Measurements from ENCODE around the gene PCDHB16. TPM values are rescaled to one million over a fixed set of nuclear protein-coding genes. Genes with fewer than 3 reads are reported as not detected.
A peak's percentile ranks its signal among the peaks of the same experiment; 100 is the strongest.
"Not testable (repeated sequence)": the region's sequence is repeated elsewhere in the genome, so short reads cannot be mapped to it uniquely, and the experiment has no call there.

Gene PCDHB16
- polyA plus RNA-seq, 1 donor from 2014 or later, result not detected

DNA sequence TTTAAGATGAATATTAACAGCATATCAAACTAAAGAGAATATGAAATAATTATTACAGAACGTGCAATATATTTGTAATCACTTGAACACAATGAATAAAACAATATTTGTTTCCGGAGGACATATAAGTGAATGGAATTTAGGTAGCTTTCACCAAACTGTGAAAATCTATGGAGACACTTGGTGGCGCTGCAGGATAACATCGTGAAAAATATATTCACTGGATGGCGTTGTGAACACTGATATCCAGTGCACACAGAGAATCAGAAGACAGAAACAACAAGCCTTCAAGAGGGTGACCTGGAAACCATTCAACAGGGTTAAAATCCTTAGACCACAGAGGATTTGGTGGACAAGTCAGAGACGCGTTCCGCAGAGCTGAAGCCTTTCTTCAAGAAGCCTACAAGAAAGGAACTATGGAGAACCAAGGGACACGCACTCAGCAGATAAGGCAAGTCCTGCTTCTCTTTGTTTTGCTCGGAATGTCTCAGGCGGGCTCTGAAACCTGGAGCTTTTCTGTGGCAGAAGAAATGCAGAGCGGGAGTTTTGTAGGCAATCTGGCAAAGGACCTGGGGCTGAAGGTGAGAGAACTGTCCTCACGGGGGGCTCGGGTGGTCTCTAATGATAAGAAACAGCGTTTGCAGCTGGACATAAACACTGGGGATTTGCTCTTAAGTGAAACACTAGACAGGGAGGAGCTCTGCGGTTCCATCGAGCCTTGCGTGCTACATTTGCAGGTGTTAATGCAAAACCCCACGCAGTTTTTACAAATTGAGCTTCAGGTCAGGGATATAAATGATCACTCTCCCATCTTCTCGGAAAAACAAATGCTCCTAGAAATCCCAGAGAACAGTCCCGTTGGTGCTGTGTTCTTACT lies 17.4 kb downstream of the PCDHB16 start, which contains the start of gene PCDHB11:
Gene PCDHB11 (plus strand): TSS at position 269 of the 877 bp plus-strand sequence. CDS start 148 bp downstream, at position 417.
- Mint-ChIP-seq H3K4me1 (peaks cover 0 to 1% (median 0%) of the 10 kb centered on the region in 3 donors), H3K27me3 (peaks cover 10% of the 10 kb centered on the region)

DNA sequence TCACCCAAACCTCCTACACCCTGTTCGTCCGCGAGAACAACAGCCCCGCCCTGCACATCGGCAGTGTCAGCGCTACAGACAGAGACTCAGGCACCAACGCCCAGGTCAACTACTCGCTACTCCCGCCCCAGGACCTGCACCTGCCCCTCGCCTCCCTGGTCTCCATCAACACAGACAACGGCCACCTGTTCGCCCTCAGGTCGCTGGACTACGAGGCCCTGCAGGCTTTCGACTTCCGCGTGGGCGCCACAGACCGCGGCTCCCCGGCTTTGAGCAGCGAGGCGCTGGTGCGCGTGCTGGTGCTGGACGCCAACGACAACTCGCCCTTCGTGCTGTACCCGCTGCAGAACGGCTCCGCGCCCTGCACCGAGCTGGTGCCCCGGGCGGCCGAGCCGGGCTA lies 18.9 kb downstream of the PCDHB16 start:
- H3K4me3 Mint-ChIP-seq, H3K4me1 Mint-ChIP-seq, H3K27ac Mint-ChIP-seq, H3K27me3 Mint-ChIP-seq, H3K36me3 Mint-ChIP-seq: not testable (repeated sequence)
- H3K9me3 Mint-ChIP-seq, result peaks cover 6 to 22% (median 19%) of the 10 kb centered on the region in 3 donors

More for the DNA sequence above, 17.4 kb downstream of the PCDHB16 start, which contains the start of gene PCDHB11:
- no peak within 1 kb of the TSS for H3K27ac Mint-ChIP-seq
- H3K9me3 Mint-ChIP-seq, result peaks cover 6 to 27% (median 19%) of the 10 kb centered on the region in 3 donors
- peaks cover 2% of the 10 kb centered on the region for H3K36me3 Mint-ChIP-seq
- H3K4me3 Mint-ChIP-seq, result no peak within 1 kb of the TSS

GRCh38 chr5:141201646-141202045 lies 19.5 kb downstream of the PCDHB16 start:
- Mint-ChIP-seq H3K27me3 (peaks cover 13% of the 10 kb centered on the region), H3K9me3 (peaks cover 6 to 19% (median 17%) of the 10 kb centered on the region in 3 donors)
- H3K36me3 Mint-ChIP-seq, H3K4me3 Mint-ChIP-seq, H3K4me1 Mint-ChIP-seq, H3K27ac Mint-ChIP-seq: not testable (repeated sequence)

DNA sequence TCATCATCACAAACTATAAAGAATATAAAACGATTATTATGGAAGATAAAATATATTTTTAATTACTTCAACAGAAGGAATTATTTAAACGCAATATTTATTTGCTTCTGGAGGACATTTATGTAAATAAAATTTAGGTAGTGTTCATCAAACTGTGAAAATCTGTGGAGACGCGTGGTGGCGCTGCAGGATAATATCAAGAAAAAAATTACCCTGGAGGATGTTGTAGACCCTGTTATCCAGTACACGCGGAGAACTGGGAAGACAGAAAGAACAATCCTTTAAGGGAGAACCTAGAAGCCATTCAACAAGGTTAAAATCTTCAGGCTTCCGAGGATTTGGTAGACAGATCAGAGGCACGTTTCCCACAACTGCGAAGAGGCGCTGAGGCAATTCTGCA lies 26.3 kb downstream of the PCDHB16 start, which contains the start of gene PCDHB12:
Gene PCDHB12 (plus strand): TSS at position 242 of the 400 bp plus-strand sequence. CDS start 189 bp downstream, outside the sequence.
- Mint-ChIP-seq H3K27ac (no peak within 1 kb of the TSS), H3K27me3 (peaks cover 11% of the 10 kb centered on the region), H3K9me3 (peaks cover 0 to 12% (median 2%) of the 10 kb centered on the region in 3 donors)

DNA sequence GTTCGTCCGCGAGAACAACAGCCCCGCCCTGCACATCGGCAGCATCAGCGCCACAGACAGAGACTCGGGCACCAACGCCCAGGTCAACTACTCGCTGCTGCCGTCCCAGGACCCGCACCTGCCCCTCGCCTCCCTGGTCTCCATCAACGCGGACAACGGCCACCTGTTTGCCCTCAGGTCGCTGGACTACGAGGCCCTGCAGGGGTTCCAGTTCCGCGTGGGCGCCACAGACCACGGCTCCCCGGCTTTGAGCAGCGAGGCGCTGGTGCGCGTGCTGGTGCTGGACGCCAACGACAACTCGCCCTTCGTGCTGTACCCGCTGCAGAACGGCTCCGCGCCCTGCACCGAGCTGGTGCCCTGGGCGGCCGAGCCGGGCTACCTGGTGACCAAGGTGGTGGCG lies 28.1 kb downstream of the PCDHB16 start:
- peaks cover 1 to 21% (median 8%) of the 10 kb centered on the region in 3 donors for H3K9me3 Mint-ChIP-seq
- not testable (repeated sequence) for H3K4me1 Mint-ChIP-seq, H3K36me3 Mint-ChIP-seq, H3K4me3 Mint-ChIP-seq, H3K27ac Mint-ChIP-seq
- H3K27me3 Mint-ChIP-seq, result peaks cover 12% of the 10 kb centered on the region

More for the DNA sequence above, 26.3 kb downstream of the PCDHB16 start, which contains the start of gene PCDHB12:
- Mint-ChIP-seq H3K4me1 (no peaks in the 10 kb centered on the region), H3K4me3 (peak within 1 kb of the TSS in 1 of 4 donors; percentile 41), H3K36me3 (no peaks in the 10 kb centered on the region)

DNA sequence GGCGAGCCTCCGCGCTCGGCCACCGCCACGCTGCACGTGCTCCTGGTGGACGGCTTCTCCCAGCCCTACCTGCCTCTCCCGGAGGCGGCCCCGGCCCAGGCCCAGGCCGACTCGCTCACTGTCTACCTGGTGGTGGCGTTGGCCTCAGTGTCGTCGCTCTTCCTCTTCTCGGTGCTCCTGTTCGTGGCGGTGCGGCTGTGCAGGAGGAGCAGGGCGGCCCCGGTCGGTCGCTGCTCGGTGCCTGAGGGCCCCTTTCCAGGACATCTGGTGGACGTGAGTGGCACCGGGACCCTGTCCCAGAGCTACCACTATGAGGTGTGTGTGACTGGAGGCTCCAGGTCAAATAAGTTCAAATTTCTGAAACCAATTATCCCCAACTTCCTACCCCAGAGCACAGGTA lies 28.7 kb downstream of the PCDHB16 start:
- Mint-ChIP-seq H3K9me3 (peaks cover 2 to 21% (median 8%) of the 10 kb centered on the region in 3 donors), H3K27me3 (peaks cover 12% of the 10 kb centered on the region), H3K4me3 (peak overlapping the region in 1 of 4 donors; percentile 22)
- H3K4me1 Mint-ChIP-seq, H3K36me3 Mint-ChIP-seq, H3K27ac Mint-ChIP-seq: not testable (repeated sequence)

GRCh38 chr5:141213656-141214339 lies 31.6 kb downstream of the PCDHB16 start, which contains the start of gene PCDHB13:
Gene PCDHB13, plus strand, starts transcription at chr5:141213919. Its CDS starts 205 bp downstream, at chr5:141214124.
- not testable (repeated sequence) for H3K36me3 Mint-ChIP-seq, H3K27me3 Mint-ChIP-seq, H3K4me1 Mint-ChIP-seq
- Mint-ChIP-seq H3K4me3 (peak within 1 kb of the TSS in 2 of 4 donors; percentile 22 to 44), H3K9me3 (peaks cover 10 to 27% (median 18%) of the 10 kb centered on the region in 3 donors), H3K27ac (peak within 1 kb of the TSS in 2 of 3 donors; percentile 27 to 33)

DNA sequence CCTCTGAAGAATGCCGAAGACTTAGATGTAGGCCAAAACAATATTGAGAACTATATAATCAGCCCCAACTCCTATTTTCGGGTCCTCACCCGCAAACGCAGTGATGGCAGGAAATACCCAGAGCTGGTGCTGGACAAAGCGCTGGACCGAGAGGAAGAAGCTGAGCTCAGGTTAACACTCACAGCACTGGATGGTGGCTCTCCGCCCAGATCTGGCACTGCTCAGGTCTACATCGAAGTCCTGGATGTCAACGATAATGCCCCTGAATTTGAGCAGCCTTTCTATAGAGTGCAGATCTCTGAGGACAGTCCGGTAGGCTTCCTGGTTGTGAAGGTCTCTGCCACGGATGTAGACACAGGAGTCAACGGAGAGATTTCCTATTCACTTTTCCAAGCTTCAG lies 32.4 kb downstream of the PCDHB16 start:
- H3K4me3 Mint-ChIP-seq, H3K36me3 Mint-ChIP-seq, H3K27me3 Mint-ChIP-seq, H3K4me1 Mint-ChIP-seq: not testable (repeated sequence)
- Mint-ChIP-seq H3K9me3 (peaks cover 13 to 31% (median 20%) of the 10 kb centered on the region in 3 donors), H3K27ac (peak overlapping the region in 1 of 3 donors; percentile 33)

DNA sequence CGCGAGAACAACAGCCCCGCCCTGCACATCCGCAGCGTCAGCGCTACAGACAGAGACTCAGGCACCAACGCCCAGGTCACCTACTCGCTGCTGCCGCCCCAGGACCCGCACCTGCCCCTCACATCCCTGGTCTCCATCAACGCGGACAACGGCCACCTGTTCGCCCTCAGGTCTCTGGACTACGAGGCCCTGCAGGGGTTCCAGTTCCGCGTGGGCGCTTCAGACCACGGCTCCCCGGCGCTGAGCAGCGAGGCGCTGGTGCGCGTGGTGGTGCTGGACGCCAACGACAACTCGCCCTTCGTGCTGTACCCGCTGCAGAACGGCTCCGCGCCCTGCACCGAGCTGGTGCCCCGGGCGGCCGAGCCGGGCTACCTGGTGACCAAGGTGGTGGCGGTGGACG lies 33.3 kb downstream of the PCDHB16 start:
- H3K9me3 Mint-ChIP-seq, result peaks cover 16 to 40% (median 25%) of the 10 kb centered on the region in 3 donors
- H3K36me3 Mint-ChIP-seq, H3K27ac Mint-ChIP-seq, H3K4me1 Mint-ChIP-seq, H3K4me3 Mint-ChIP-seq, H3K27me3 Mint-ChIP-seq: not testable (repeated sequence)

DNA sequence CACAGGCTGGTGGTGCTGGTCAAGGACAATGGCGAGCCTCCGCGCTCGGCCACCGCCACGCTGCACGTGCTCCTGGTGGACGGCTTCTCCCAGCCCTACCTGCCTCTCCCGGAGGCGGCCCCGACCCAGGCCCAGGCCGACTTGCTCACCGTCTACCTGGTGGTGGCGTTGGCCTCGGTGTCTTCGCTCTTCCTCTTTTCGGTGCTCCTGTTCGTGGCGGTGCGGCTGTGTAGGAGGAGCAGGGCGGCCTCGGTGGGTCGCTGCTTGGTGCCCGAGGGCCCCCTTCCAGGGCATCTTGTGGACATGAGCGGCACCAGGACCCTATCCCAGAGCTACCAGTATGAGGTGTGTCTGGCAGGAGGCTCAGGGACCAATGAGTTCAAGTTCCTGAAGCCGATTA lies 33.8 kb downstream of the PCDHB16 start:
- not testable (repeated sequence) for H3K27ac Mint-ChIP-seq, H3K4me3 Mint-ChIP-seq, H3K27me3 Mint-ChIP-seq, H3K4me1 Mint-ChIP-seq, H3K36me3 Mint-ChIP-seq
- peaks cover 18 to 42% (median 26%) of the 10 kb centered on the region in 3 donors for H3K9me3 Mint-ChIP-seq

- no peaks in the 10 kb centered on the region for H3K36me3 Mint-ChIP-seq
- H3K4me1 Mint-ChIP-seq, result peaks cover 0 to 4% (median 0%) of the 10 kb centered on the region in 3 donors
- H3K27me3 Mint-ChIP-seq, result peaks cover 13% of the 10 kb centered on the region
- H3K9me3 Mint-ChIP-seq, result peaks cover 14 to 29% (median 18%) of the 10 kb centered on the region in 3 donors
- peak within 1 kb of the TSS in 1 of 3 donors; percentile 67 for H3K27ac Mint-ChIP-seq
- H3K4me3 Mint-ChIP-seq, result no peak within 1 kb of the TSS
Measured at GRCh38 chr5:141223112-141223783, 41.1 kb downstream of the PCDHB16 start, which contains the start of gene PCDHB14. Gene PCDHB14, plus strand, starts transcription at chr5:141223343. Its CDS starts 163 bp downstream, at chr5:141223506.

DNA sequence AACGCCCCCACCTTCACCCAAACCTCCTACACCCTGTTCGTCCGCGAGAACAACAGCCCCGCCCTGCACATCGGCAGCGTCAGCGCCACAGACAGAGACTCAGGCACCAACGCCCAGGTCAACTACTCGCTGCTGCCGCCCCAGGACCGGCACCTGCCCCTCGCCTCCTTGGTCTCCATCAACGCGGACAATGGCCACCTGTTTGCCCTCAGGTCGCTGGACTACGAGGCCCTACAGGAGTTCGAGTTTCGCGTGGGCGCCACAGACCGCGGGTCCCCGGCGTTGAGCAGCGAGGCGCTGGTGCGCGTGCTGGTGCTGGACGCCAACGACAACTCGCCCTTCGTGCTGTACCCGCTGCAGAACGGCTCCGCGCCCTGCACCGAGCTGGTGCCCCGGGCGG lies 42.7 kb downstream of the PCDHB16 start:
- not testable (repeated sequence) for H3K4me3 Mint-ChIP-seq, H3K36me3 Mint-ChIP-seq, H3K27ac Mint-ChIP-seq, H3K4me1 Mint-ChIP-seq
- H3K27me3 Mint-ChIP-seq, result peaks cover 13% of the 10 kb centered on the region
- peaks cover 7 to 21% (median 12%) of the 10 kb centered on the region in 3 donors for H3K9me3 Mint-ChIP-seq

DNA sequence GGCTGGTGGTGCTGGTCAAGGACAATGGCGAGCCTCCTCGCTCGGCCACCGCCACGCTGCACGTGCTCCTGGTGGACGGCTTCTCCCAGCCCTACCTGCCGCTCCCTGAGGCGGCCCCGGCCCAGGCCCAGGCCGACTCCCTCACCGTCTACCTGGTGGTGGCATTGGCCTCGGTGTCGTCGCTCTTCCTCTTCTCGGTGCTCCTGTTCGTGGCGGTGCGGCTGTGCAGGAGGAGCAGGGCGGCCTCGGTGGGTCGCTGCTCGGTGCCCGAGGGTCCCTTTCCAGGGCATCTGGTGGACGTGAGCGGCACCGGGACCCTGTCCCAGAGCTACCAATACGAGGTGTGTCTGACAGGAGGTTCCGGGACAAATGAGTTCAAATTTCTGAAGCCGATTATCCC lies 43.2 kb downstream of the PCDHB16 start:
- peaks cover 13% of the 10 kb centered on the region for H3K27me3 Mint-ChIP-seq
- H3K36me3 Mint-ChIP-seq, H3K4me1 Mint-ChIP-seq, H3K4me3 Mint-ChIP-seq, H3K27ac Mint-ChIP-seq: not testable (repeated sequence)
- peaks cover 4 to 15% (median 9%) of the 10 kb centered on the region in 3 donors for H3K9me3 Mint-ChIP-seq

DNA sequence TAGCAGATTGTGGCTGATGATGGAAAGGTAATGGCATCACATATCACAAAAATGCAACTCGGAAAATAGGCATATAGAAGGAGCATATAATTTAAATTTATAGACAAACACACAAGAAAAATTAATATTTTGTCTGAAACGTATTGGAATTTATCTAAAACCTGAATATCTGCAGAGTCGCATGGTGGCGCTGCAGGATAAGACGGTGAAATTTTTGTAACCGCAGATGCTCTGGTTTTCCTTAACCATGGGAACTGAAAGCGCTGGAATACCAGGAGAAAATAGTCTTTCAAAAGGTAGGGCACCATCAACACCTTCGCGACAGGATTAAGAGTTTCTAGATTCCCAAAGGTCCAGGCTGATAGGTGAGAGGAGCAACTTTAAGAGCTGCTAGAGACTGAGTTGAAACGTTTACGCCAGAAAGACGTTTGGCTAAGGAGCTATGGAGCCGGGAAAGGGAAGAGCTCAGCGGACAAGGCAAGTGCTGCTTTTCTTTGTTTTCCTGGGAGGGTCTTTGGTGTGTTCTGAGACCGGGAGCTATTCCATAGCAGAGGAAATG lies 52.0 kb downstream of the PCDHB16 start:
- peaks cover 7 to 42% (median 26%) of the 10 kb centered on the region in 3 donors for H3K9me3 Mint-ChIP-seq
- peaks cover 12% of the 10 kb centered on the region for H3K27me3 Mint-ChIP-seq
- H3K27ac Mint-ChIP-seq, result no peak overlapping the region
- H3K4me3 Mint-ChIP-seq, result no peak overlapping the region
- no peaks in the 10 kb centered on the region for H3K36me3 Mint-ChIP-seq
- no peaks in the 10 kb centered on the region for H3K4me1 Mint-ChIP-seq

Data from IgD-negative memory B cell (primary cell).